Urothelium cell line (cell line): ENCODE measurements around the gene ACER2.
A peak's percentile ranks its signal among the peaks of the same experiment; 100 is the strongest.

Source experiments
- DNase-seq: peaks from one replicate; pipeline ENCODE4 v3.0.0; 2011; ENCODE audit warnings: low spot score, mixed read lengths
- FAIRE-seq: peaks from 2 replicates; lab custom pipeline; 2011; peaks lifted over from hg19 to GRCh38; lab: Jason Lieb, UNC

The ACER2 gene

GRCh38 chr9:19481121-19481870 lies 72.5 kb downstream of the ACER2 start:
- DNase-seq (no peak), FAIRE-seq (no peak)

DNA sequence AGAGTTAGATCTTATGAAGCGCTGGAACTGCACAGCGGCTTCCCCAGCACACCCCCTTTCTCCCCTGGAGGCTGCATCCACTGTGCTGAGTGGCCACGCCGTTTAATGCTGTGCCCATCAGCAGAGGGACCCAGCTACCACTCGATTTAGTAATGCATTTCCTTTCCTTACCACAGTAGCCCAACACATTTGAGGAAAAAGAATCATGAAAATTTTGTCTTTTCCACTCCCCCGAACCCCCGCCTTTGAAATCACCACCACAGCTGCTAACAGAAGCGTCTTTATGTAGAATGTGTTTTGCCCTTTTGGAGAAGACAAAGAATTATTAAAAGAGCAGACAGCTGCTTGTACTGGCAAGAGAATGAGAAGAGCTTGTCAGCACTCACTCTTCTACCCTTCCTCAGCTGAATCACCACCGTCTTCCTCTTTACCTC lies 73.2 kb downstream of the ACER2 start:
- no peak for FAIRE-seq
- DNase-seq: no peak

DNA sequence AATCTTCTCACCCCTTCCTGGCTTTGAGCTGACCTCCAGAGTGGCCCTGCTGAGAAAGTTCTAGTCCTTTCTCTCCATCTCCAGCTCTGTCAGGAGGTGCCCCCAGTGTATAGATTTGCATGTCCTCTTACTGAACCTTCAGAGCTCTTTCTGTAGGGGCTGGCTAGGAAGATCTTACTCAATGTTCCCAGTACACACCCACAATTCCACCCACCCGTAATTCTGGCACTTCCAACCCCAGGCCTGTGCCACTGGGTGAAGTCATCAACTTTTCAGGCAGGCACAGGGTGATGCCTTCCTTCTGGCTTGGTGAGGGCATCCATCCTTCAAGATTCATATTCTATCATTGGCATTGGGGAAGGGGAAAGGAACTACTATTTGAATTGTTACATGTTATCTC lies 75.9 kb downstream of the ACER2 start:
- no peak for FAIRE-seq
- DNase-seq: no peak

DNA sequence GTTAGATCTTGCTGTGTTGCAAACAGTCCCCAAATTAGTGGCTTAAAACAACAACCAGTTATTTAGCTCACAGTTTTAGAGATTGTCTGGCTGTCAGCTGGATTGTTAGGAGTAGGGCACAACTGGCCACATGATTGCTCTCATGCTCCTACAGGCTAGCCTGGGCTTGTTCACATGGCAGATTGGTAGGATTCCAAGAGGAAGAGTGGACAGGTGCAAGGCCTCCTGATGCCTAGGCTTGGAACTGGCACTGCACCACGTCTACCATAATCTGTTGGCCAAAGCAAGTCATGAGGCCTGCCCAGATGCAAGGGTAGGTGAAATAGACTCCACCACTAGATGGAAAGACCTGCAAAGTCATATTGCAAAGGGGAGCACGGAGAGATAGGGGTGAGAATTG lies 76.4 kb downstream of the ACER2 start:
- DNase-seq (no peak), FAIRE-seq (no peak)

- no peak for FAIRE-seq
- no peak for DNase-seq
These were observed 78.0 kb downstream of the ACER2 start for GRCh38 chr9:19486803-19487202.

GRCh38 chr9:19488721-19489120 lies 79.9 kb downstream of the ACER2 start:
- no peak for FAIRE-seq
- DNase-seq: no peak

GRCh38 chr9:19490269-19490668 lies 81.5 kb downstream of the ACER2 start:
- FAIRE-seq (no peak), DNase-seq (no peak)

GRCh38 chr9:19490828-19491227 lies 82.0 kb downstream of the ACER2 start:
- no peak for FAIRE-seq
- no peak for DNase-seq

DNA sequence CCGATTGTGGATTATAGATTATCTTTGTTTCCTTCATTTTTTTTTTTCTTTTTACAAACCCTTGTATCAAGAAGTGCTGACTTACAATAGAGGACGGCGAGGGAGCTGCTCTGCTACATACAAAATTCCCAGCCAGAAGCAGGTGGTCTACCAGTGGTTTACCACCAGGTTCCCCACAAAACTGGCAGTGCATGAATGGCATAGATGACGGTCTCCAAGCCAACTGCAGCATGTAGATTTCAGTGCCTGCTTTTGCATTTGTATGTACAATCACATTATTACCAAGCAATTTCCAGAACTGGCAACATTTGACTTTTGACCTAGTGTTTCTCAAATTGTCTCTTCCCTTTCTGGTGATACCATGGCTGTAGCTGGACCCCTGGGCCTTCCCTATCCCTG lies 84.0 kb downstream of the ACER2 start:
- DNase-seq: no peak
- FAIRE-seq: no peak

DNA sequence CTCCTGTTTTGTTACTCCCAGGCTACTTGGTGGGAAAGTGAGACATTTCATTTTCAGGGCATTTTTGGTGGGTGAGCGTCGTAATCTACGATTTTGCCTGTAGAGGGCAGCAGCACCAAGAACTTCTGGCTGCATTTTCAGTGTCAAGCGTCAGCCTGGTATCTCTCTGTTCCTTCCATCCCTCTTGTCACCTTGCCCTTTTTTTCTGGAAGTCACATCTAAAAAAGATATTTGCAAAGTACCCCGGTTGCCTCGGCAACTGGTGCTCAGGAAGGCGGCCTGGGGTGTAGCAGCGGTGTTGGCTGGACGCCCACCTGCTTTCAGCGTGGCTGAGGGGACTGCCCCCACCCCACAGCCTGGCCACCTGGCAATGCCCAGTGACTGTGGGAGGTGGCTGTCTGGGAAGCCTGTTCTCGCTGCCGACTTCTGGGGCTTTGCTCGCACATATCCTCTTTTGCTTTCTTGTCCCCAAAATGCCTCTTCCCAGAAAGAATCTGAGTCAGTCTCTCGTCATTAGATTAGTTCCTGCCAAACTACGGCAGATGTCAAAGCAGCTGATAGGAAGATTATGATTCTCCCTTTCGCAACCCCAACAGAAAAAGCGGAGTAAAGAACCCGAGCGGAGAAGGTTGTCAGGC lies 84.5 kb downstream of the ACER2 start:
- DNase-seq (peak; percentile 60), FAIRE-seq (no peak)

GRCh38 chr9:19493876-19494275 lies 85.1 kb downstream of the ACER2 start:
- DNase-seq (no peak), FAIRE-seq (no peak)

GRCh38 chr9:19495186-19496028 lies 86.6 kb downstream of the ACER2 start:
- no peak for DNase-seq
- FAIRE-seq: no peak

DNA sequence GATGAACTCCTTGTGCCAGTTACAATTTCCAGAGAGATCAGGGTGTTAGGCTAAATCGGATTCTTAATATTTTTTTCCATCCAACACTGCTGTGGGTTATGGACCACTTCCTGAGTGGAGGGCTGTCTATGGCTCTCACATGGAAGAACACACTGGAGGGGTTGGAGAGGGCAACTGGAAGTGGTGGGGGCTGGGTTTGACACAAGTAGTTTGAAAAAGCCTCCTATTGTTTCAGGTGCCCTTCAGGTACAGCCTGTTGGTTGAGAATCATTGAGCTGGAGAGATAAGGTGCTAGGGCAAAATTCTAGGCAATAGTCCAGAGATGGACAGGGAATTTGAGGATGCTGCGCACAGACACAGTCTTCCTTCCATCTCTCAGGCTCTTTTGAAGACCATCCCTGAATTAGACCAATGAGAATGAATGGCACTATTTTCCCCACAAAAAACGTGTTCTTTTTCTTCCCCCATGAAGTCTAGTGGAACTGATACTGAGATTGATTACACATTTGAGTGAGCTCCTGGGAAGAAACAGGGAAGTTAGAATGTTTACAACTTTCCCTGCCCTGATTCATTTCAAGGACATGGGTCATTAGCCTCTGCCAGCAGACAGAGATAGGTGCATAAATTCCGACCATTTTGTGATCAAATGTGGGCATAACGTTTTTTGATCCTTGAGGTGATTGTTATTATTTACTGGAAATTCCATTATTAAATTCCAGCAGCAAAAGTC lies 87.7 kb downstream of the ACER2 start:
- FAIRE-seq: no peak
- DNase-seq: no peak

DNA sequence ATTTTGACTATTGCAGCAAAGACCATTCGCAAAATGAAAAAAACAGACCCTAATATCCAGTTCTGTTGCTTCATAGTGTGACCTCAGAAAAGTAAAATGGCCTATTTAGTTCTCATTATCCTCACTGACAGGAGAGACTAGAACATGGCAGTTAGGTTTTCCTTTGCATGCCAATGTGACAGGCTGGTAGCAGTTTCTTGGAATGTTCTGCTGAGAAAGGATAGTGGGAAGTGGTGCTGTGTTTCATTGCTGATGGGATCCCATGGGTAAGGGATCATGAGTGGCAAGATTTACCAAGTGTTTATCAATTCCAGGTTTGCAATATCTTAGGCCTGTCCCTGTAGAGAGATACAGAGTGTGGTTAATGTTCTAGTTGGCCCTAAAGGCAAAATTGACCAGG lies 88.5 kb downstream of the ACER2 start:
- no peak for FAIRE-seq

GRCh38 chr9:19498015-19498414 lies 89.2 kb downstream of the ACER2 start:
- DNase-seq (no peak), FAIRE-seq (no peak)

More for the DNA sequence above, 88.5 kb downstream of the ACER2 start:
- DNase-seq: no peak
